K562 treated with DMSO at 1 percent for 24 hours (cell line): ENCODE results near the gene RNF41. TPM values are rescaled to one million over a fixed set of nuclear protein-coding genes. Genes with fewer than 3 reads are reported as not detected.

ENCODE experiments used
- total RNA-seq: library from RNA; unstranded; fragments of 300-600 nt; gene quantifications from 2 replicates; pipeline ENCODE4 v1.2.3, GENCODE V29; 2022; ENCODE audit warnings: low read depth; ENCODE audit not compliant: insufficient read depth

Gene RNF41
- total RNA-seq, result 50.0 and 51.1 TPM in 2 replicates

DNA sequence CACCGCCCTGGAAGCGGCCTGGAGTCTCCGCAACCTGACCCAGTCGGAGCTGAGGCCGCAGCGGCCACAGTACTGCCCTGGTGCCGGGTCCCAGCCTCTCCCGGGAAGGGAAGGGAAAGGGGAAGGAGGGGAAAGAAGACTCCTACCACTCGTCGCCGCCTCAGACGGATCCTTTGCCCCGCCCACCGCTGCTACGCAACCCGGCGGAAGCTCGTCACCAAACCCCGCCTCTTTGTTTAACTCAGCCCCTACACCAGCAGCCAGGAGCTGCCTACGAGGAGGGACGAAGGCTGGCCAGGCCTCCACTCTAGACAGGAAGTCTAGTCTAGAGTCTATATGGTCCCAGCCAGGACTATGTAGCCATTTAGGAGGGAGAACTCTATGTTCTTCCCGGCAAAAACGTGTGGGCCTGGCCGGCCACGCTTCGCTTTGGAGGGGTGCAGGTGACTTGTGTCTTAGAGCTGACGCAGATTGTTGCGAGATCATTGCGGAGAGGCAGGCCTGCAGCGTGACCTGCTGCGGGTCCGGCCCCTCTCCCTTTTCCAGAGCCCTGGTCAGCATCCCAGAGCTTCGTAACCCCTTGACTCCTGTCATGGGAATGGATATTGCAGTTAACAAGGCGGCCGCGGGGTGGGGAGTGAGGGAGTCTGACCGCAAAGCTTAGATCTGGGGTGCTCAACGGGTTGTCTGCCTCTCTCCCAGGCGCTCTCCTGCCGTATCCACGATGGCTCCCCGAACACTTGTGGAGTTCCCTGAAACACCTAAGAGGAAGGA lies at the start of gene RNF41:
Gene RNF41 (minus strand): TSS at position 166 of the 774 bp plus-strand sequence. CDS start 7,875 bp downstream, outside the sequence.

GRCh38 chr12:56266693-56267442 lies 45.1 kb upstream of the RNF41 start, which contains the start of gene COQ10A:
COQ10A (plus strand) TSS chr12:56266942; CDS start chr12:56267119, 177 bp downstream.

GRCh38 chr12:56258068-56258819 lies 36.5 kb upstream of the RNF41 start, which contains the start of gene ANKRD52:
ANKRD52 (minus strand) TSS chr12:56258384; CDS start chr12:56258269, 115 bp downstream.

GRCh38 chr12:56229916-56230431 lies 8.3 kb upstream of the RNF41 start, which contains the start of gene SLC39A5:
SLC39A5 (plus strand) TSS chr12:56230051; CDS start chr12:56231275, 1,224 bp downstream.

DNA sequence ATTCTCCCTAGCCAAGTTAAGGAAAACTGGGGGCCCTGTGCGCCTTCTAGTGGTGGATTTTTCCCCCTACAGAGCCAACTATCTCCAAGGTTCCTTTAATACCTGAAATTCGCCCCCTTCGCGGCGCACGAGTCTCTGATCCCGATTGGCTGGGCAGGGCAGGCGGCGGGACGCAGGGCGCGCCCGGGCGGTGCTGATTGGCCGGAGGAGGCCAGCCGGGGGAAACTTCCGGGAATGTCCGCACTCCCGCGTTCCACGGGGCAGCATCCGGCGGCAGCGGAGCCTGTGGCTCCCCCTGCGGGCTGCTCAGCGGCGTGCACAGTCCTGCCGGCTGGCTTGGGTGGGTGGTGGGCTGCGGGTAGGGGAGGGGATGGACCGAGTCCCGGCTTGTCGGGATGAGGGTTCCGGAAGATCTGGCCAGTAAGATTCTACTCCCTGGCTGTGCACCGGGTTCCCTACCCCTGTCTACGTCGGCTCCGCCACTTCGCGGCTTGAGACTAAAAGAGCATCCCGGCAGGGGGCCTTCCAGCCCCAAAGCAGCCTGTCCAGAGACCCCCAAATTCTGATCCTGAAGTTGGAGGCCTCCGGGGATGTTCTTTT lies 2.5 kb upstream of the RNF41 start, which contains the start of gene NABP2:
Gene NABP2 (plus strand): TSS at position 241 of the 600 bp plus-strand sequence. CDS start 515 bp downstream, outside the sequence.

DNA sequence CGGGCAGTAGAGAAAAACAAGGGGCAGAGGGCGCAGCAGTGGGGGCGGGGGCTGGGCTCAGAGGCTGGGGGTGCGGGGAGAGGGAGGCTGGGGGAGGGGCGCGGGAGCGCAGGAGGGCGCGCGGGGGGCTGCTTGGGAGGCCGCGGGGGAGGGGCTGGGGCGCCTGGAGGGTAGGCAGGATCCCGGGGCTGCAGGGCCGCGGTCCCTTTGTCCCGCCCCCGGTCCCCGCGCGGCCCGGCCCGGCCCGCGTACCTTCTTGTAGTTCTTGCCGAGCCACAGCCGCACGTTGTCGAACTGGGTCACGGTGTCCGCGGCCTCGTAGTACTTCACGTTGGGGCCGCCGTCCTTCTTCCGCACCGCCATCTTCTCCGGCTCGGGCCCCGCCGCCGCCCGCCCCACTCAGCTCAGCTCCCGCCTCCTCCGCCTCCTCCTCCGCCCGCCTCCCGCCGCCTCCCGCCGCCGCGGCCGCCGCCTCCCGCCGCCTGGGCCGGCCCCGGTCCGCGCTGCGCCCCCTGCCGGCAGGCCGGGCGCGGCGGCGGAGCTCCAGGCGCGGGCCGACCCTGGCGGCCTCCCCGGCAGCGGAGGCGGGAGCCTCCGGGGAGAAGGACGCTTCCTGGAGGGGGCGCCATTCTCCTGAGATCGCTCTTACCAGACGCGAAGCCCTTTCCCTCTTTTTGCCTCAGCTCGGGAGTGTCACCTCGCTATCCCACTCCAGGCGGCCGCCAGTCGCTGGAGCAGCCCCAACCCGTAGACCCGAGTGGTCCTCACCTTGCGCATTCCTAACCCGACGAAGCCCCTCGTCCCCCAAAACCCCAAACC lies 32.4 kb downstream of the RNF41 start, which contains the start of gene SMARCC2:
Gene SMARCC2 (minus strand): TSS at position 385 of the 819 bp plus-strand sequence. CDS start 22 bp downstream, at position 363.

DNA sequence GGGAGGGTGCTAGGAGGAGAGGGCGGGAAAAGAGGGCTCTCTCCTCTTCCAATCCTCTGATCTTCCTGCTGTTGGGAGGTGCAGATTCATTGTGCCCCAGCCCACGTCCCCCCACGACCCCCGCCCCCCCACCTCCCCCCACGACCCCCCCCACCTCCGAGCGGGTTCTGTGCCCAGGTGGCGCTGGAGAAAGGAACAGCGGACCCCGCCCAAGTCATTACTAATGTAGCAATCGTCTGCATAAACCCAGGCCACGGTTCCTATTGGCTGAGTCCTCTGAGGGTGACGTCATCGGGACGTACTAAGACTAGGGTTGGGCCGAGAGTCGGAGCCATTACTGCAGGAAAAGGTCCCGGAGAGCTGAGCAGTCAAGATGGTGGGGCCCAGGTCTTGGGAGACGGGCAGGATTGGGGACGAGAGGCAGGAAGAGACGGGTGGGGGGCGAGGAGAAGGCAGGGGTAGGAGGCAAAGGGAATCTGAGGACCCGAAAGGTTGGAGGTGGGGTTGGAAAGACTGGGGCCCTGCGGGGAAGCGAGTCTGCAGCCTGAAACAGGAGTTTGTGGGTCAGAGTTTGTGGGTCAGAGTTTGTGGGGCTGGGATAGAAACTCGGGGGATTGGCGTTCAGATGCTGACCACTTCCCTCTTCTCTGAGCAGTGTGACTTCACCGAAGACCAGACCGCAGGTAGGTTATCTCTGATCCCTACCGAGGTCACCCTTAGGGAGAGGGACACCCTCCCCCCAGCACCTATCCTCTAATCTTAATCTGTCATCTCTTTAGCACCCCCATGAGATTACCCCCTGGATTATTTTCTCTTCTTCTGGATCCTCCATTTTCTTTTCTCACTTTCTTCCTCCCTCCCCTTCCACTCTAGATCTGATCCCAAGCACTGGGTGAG lies 63.4 kb downstream of the RNF41 start, which contains the start of gene MYL6:
Gene MYL6 (plus strand): TSS at position 331 of the 897 bp plus-strand sequence. CDS start 43 bp downstream, at position 374.

Other genes with a start within 250 kb of the RNF41 start
- gene RAB5B, start 247.8 kb downstream of the RNF41 start, total RNA-seq, result 33.4 and 45.9 TPM in 2 replicates
- gene SUOX, start 224.6 kb downstream of the RNF41 start, total RNA-seq, result 41.6 and 44.3 TPM in 2 replicates
- gene IKZF4, start 200.9 kb downstream of the RNF41 start, total RNA-seq, result 26.2 and 31.1 TPM in 2 replicates
- gene RPS26, start 180.0 kb downstream of the RNF41 start, total RNA-seq, result 352 and 367 TPM in 2 replicates
- gene ERBB3, start 141.8 kb downstream of the RNF41 start, total RNA-seq, result 6.3 TPM in 2 replicates
- 161 and 163 TPM in 2 replicates for gene PA2G4, start 117.4 kb downstream of the RNF41 start, total RNA-seq
- gene RPL41, start 105.3 kb downstream of the RNF41 start, total RNA-seq, result 3,973 and 4,172 TPM in 2 replicates
- gene ZC3H10, start 103.7 kb downstream of the RNF41 start, total RNA-seq, result 3.5 and 4.6 TPM in 2 replicates
- 146 and 181 TPM in 2 replicates for gene ESYT1, start 93.7 kb downstream of the RNF41 start, total RNA-seq
- gene MYL6B, start 69.3 kb downstream of the RNF41 start, total RNA-seq, result 42.6 and 50.4 TPM in 2 replicates
- 963 and 965 TPM in 2 replicates for gene MYL6, start 63.6 kb downstream of the RNF41 start, total RNA-seq
- 75.9 and 76.4 TPM in 2 replicates for gene SMARCC2, start 32.4 kb downstream of the RNF41 start, total RNA-seq
- 47.7 and 52.8 TPM in 2 replicates for gene NABP2, start 2.4 kb upstream of the RNF41 start, total RNA-seq
- gene SLC39A5, start 8.1 kb upstream of the RNF41 start, total RNA-seq, result not detected in 2 replicates
- gene ANKRD52, start 36.5 kb upstream of the RNF41 start, total RNA-seq, result 28.5 and 29.8 TPM in 2 replicates
- 46.4 and 47.3 TPM in 2 replicates for gene COQ10A, start 45.0 kb upstream of the RNF41 start, total RNA-seq
- gene CS, start 78.4 kb upstream of the RNF41 start, total RNA-seq, result 151 and 158 TPM in 2 replicates
- gene CNPY2, start 94.1 kb upstream of the RNF41 start, total RNA-seq, result 88.9 and 95.2 TPM in 2 replicates
- 29.3 and 34.1 TPM in 2 replicates for gene PAN2, start 112.1 kb upstream of the RNF41 start, total RNA-seq
- 15.3 and 19.8 TPM in 2 replicates for gene IL23A, start 117.0 kb upstream of the RNF41 start, total RNA-seq
- 52.4 and 61.2 TPM in 2 replicates for gene STAT2, start 138.2 kb upstream of the RNF41 start, total RNA-seq
- gene APOF, start 140.9 kb upstream of the RNF41 start, total RNA-seq, result not detected in 2 replicates
- gene TIMELESS, start 227.5 kb upstream of the RNF41 start, total RNA-seq, result 42.8 and 43.4 TPM in 2 replicates
- gene MIP, start 232.7 kb upstream of the RNF41 start, total RNA-seq, result not detected in 2 replicates
- gene SPRYD4, start 246.7 kb upstream of the RNF41 start, total RNA-seq, result 1.1 and 1.4 TPM in 2 replicates